RWPE2 (cell line): ENCODE measurements around the gene UXS1.

ENCODE experiments used
- ATAC-seq: fragments of 200-7000 bp; cut with Tn5 transposase; 3 replicates; pipeline ENCODE4 v1.9.1; 2021; ENCODE audit warnings: low read depth
- DNase-seq: peaks from one replicate; pipeline ENCODE4 v3.0.0-alpha.2; 2020; ENCODE audit warnings: low spot score
- H3K27ac ChIP-seq: fragments of 450-650 bp; 2 replicates; pipeline ENCODE4 v1.5.1; 2017; ENCODE audit warnings: mild to moderate bottlenecking; ENCODE audit not compliant: poor library complexity, severe bottlenecking
- H3K27me3 ChIP-seq: fragments of 250-450 bp; sonication (Bioruptor Pico); 2 replicates; pipeline ENCODE4 v1.5.1; 2021; ENCODE audit warnings: mild to moderate bottlenecking, moderate library complexity; ENCODE audit not compliant: insufficient read depth, poor library complexity, severe bottlenecking
- H3K36me3 ChIP-seq: fragments of 250-450 bp; sonication (Bioruptor Pico); 2 replicates; pipeline ENCODE4 v1.5.1; 2020; ENCODE audit warnings: low read depth, mild to moderate bottlenecking, moderate library complexity
- H3K4me1 ChIP-seq: fragments of 250-450 bp; sonication (Bioruptor Pico); 2 replicates; pipeline ENCODE4 v1.5.1; 2021; ENCODE audit warnings: mild to moderate bottlenecking, moderate library complexity; ENCODE audit not compliant: insufficient read depth, poor library complexity, severe bottlenecking
- H3K4me3 ChIP-seq: fragments of 250-450 bp; sonication (Bioruptor Pico); 2 replicates; pipeline ENCODE4 v1.5.1; 2021; ENCODE audit warnings: mild to moderate bottlenecking, moderate library complexity; ENCODE audit not compliant: severe bottlenecking
- H3K9me3 ChIP-seq: fragments of 250-450 bp; sonication (Bioruptor Pico); 2 replicates; pipeline ENCODE4 v1.5.1; 2021; ENCODE audit warnings: mild to moderate bottlenecking, moderate library complexity; ENCODE audit not compliant: severe bottlenecking
- CTCF ChIP-seq: fragments of 450-650 bp; IDR thresholded peaks from one replicate; pipeline ENCODE4 v1.5.1; 2017; ENCODE audit warnings: mild to moderate bottlenecking, moderate library complexity; ENCODE audit not compliant: poor library complexity, severe bottlenecking

The UXS1 gene

GRCh38 chr2:106163948-106164545 is 30.1 kb downstream of the UXS1 start:
- ATAC-seq (no peak), DNase-seq (no peak)
- Histone ChIP-seq H3K27me3 (no peaks in the 10 kb centered on the region), H3K27ac (no peak overlapping the region), H3K4me3 (no peak overlapping the region), H3K36me3 (peaks cover 7% of the 10 kb centered on the region), H3K4me1 (peaks cover 15% of the 10 kb centered on the region), H3K9me3 (no peaks in the 10 kb centered on the region)
- TF ChIP-seq CTCF: no peak

GRCh38 chr2:106161938-106162820 is 31.9 kb downstream of the UXS1 start:
- peaks cover 16% of the 10 kb centered on the region for H3K36me3 ChIP-seq
- DNase-seq (peak; percentile 72), ATAC-seq (peak; percentile 88)
- H3K9me3 ChIP-seq: no peaks in the 10 kb centered on the region
- no peak overlapping the region for H3K4me3 ChIP-seq
- H3K27me3 ChIP-seq: no peaks in the 10 kb centered on the region
- peaks cover 18% of the 10 kb centered on the region for H3K4me1 ChIP-seq
- peak overlapping the region; percentile 20 for H3K27ac ChIP-seq
- no peak for TF ChIP-seq CTCF

GRCh38 chr2:106161341-106161740 is 32.8 kb downstream of the UXS1 start:
- peak overlapping the region; percentile 20 for H3K27ac ChIP-seq
- H3K4me3 ChIP-seq: no peak overlapping the region
- no peaks in the 10 kb centered on the region for H3K9me3 ChIP-seq
- ATAC-seq: no peak
- peaks cover 24% of the 10 kb centered on the region for H3K36me3 ChIP-seq
- H3K4me1 ChIP-seq: peaks cover 23% of the 10 kb centered on the region
- no peaks in the 10 kb centered on the region for H3K27me3 ChIP-seq
- no peak for TF ChIP-seq CTCF
- DNase-seq: no peak

GRCh38 chr2:106160786-106161261 is 33.3 kb downstream of the UXS1 start:
- Histone ChIP-seq H3K27me3 (no peaks in the 10 kb centered on the region), H3K27ac (no peak overlapping the region), H3K4me3 (no peak overlapping the region), H3K4me1 (peaks cover 26% of the 10 kb centered on the region), H3K9me3 (no peaks in the 10 kb centered on the region), H3K36me3 (peaks cover 26% of the 10 kb centered on the region)
- ATAC-seq (no peak), DNase-seq (no peak)
- no peak for TF ChIP-seq CTCF
